A673 (cell line): ENCODE measurements around the gene POLR1H.

Experiments used
- CTCF ChIP-seq: fragments of 300-800, 200-600 bp; sonication (generic); conservative IDR thresholded peaks from 2 replicates; pipeline ENCODE4 v1.5.1; 2017; ENCODE audit warnings: low read depth, mild to moderate bottlenecking, antibody characterized with exemption, low read length, moderate library complexity, mixed read lengths
- EZH2 ChIP-seq: fragments of 200-600 bp; sonication (generic); IDR thresholded peaks from 2 replicates; pipeline ENCODE4 v1.6.1; 2017; ENCODE audit warnings: borderline replicate concordance, low read depth, mild to moderate bottlenecking, mixed read lengths, antibody characterized with exemption, low read length; ENCODE audit not compliant: poor library complexity, severe bottlenecking

DNA sequence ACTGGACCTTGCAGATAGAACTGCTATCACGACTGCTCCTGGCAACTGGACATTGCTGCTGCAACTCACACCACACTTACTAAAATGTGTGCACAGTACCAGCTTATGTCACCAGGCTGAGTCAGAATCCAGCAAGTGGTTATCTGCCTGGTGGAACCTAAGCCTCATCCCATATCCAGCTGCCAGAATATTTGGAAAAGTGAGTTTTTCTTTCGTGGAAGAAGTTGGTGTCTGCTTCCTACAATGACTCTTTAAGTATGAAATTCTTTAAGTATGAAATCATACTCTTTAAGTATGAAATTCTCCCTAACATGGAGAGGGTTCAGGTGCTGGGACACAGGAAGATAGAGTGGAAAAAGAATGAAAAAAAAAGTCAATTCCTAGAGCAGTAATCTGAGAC is 16.4 kb upstream of the POLR1H start:
- TF ChIP-seq CTCF = no peak
- no peak for TF ChIP-seq EZH2
